HEK293T (cell line): ENCODE data around the gene PLCB2.

ENCODE experiments used
- BHLHE40 ChIP-seq: fragments of 450-650 bp; IDR thresholded peaks from 2 replicates; pipeline ENCODE4 v1.6.1; 2016; ENCODE audit warnings: mild to moderate bottlenecking, moderate library complexity, borderline replicate concordance
- ELF4 ChIP-seq: fragments of 450-650 bp; IDR thresholded peaks from 2 replicates; pipeline ENCODE4 v1.6.1; 2017; ENCODE audit warnings: antibody characterized with exemption
- FOXA1 ChIP-seq: fragments of 450-650 bp; IDR thresholded peaks from 2 replicates; pipeline ENCODE4 v1.6.1; 2016; ENCODE audit warnings: mild to moderate bottlenecking
- FOXK2 ChIP-seq: fragments of 450-650 bp; IDR thresholded peaks from 2 replicates; pipeline ENCODE4 v1.6.1; 2016; ENCODE audit warnings: mild to moderate bottlenecking
- FOXM1 ChIP-seq: fragments of 450-650 bp; IDR thresholded peaks from 2 replicates; pipeline ENCODE4 v1.6.1; 2017; ENCODE audit warnings: mild to moderate bottlenecking, borderline replicate concordance
- HDGF ChIP-seq: fragments of 450-650 bp; IDR thresholded peaks from 2 replicates; pipeline ENCODE4 v1.6.1; 2017; ENCODE audit warnings: antibody characterized with exemption, borderline replicate concordance
- LEF1 ChIP-seq: fragments of 450-650 bp; IDR thresholded peaks from 2 replicates; pipeline ENCODE4 v1.6.1; 2017; ENCODE audit warnings: mild to moderate bottlenecking, borderline replicate concordance
- NFRKB ChIP-seq: fragments of 450-650 bp; IDR thresholded peaks from 2 replicates; pipeline ENCODE4 v1.6.1; 2016; ENCODE audit warnings: mild to moderate bottlenecking, moderate library complexity
- SP1 ChIP-seq: fragments of 450-650 bp; IDR thresholded peaks from 2 replicates; pipeline ENCODE4 v1.6.1; 2017
- SUZ12 ChIP-seq: fragments of 450-650 bp; IDR thresholded peaks from 2 replicates; pipeline ENCODE4 v1.6.1; 2016; ENCODE audit warnings: mild to moderate bottlenecking
- TARDBP ChIP-seq: fragments of 450-650 bp; IDR thresholded peaks from 2 replicates; pipeline ENCODE4 v1.6.1; 2016
- ZNF384 ChIP-seq: fragments of 450-650 bp; IDR thresholded peaks from 2 replicates; pipeline ENCODE4 v1.6.1; 2016

DNA sequence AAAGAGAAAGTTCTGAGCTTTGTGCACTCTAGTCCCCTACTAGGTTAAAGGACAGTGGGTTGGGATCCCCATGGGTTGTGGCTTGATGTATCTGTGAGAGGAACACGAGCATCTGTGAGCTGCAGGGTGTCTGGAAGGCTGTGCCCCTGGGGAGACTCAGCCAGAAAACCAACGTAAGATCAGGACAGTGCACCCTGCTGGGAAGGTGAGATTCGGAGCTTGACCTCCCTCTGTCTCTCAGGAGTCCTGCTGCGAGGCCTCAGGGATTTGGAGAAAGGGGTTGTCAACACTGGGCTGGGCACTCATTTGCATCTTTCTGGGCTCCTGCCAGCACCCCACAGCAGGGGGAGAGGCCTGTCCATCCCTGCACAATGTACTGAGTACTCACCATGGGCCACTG is 40.1 kb downstream of the PLCB2 start:
- TF ChIP-seq SUZ12 (no peak), SP1 (no peak), BHLHE40 (no peak), FOXA1 (no peak), FOXM1 (no peak), HDGF (no peak), TARDBP (no peak), ZNF384 (no peak), FOXK2 (no peak), LEF1 (no peak), NFRKB (no peak), ELF4 (no peak)
